HG02588 (cell line): ENCODE measurements around the gene TRMT61A.

ENCODE experiments used
- ATAC-seq: cut with Tn5 transposase; IDR thresholded peaks from one replicate; pipeline ENCODE4 v1.9.1; 2021; ENCODE audit warnings: mild to moderate bottlenecking, moderate library complexity; ENCODE audit not compliant: unreplicated experiment

TRMT61A gene

GRCh38 chr14:103528587-103529382 lies at the start of gene TRMT61A:
Gene TRMT61A (plus strand): TSS chr14:103529196. CDS start chr14:103529979, 783 bp downstream.
- ATAC-seq = peak; percentile 45

GRCh38 chr14:103480595-103480994 lies 48.4 kb upstream of the TRMT61A start:
- no peak for ATAC-seq

- ATAC-seq = no peak
Observed at GRCh38 chr14:103483600-103483999, 45.4 kb upstream of the TRMT61A start.

GRCh38 chr14:103485504-103485903 lies 43.5 kb upstream of the TRMT61A start:
- ATAC-seq = no peak

GRCh38 chr14:103488071-103488470 lies 40.9 kb upstream of the TRMT61A start:
- ATAC-seq = no peak

GRCh38 chr14:103488960-103489359 lies 40.0 kb upstream of the TRMT61A start:
- ATAC-seq = no peak

GRCh38 chr14:103489621-103490020 lies 39.4 kb upstream of the TRMT61A start:
- no peak for ATAC-seq

- ATAC-seq = no peak
Observed at GRCh38 chr14:103491691-103492090, 37.3 kb upstream of the TRMT61A start.

- no peak for ATAC-seq
Observed at GRCh38 chr14:103492156-103492925, 36.7 kb upstream of the TRMT61A start.

GRCh38 chr14:103495854-103496253 lies 33.1 kb upstream of the TRMT61A start:
- no peak for ATAC-seq

GRCh38 chr14:103496776-103497175 lies 32.2 kb upstream of the TRMT61A start:
- no peak for ATAC-seq

- ATAC-seq = no peak
Observed at GRCh38 chr14:103499709-103500108, 29.3 kb upstream of the TRMT61A start.

- no peak for ATAC-seq
Observed at GRCh38 chr14:103500148-103500990, 28.6 kb upstream of the TRMT61A start.

- no peak for ATAC-seq
Observed at GRCh38 chr14:103501041-103501870, 27.7 kb upstream of the TRMT61A start.

GRCh38 chr14:103501921-103502669 lies 26.9 kb upstream of the TRMT61A start:
- no peak for ATAC-seq

- ATAC-seq = no peak
Observed at GRCh38 chr14:103502877-103503276, 26.1 kb upstream of the TRMT61A start.

- no peak for ATAC-seq
Observed at GRCh38 chr14:103503296-103503695, 25.7 kb upstream of the TRMT61A start.

GRCh38 chr14:103504991-103505565 lies 23.9 kb upstream of the TRMT61A start:
- no peak for ATAC-seq

- no peak for ATAC-seq
Observed at GRCh38 chr14:103507751-103508150, 21.2 kb upstream of the TRMT61A start.
